H9 (cell line): Measurements from ENCODE around the gene TSNAX. TPM values are rescaled to one million over a fixed set of nuclear protein-coding genes. Genes with fewer than 3 reads are reported as not detected.

Experiments
- DNase-seq: peaks from one replicate; pipeline ENCODE4 v3.0.0-alpha.2; 2017
- H2AFZ ChIP-seq: one replicate; pipeline ENCODE4 v1.6.1; 2013; ENCODE audit warnings: mild to moderate bottlenecking, low read length, control low read depth, moderate library complexity
- H2AK5ac ChIP-seq: 2 replicates; pipeline ENCODE4 v1.6.1; 2013; ENCODE audit warnings: low read length, control low read depth, mixed read lengths; ENCODE audit not compliant: insufficient read length
- H2BK120ac ChIP-seq: one replicate; pipeline ENCODE4 v1.6.1; 2013; ENCODE audit warnings: low read depth, mild to moderate bottlenecking, low read length, control low read depth, inconsistent platforms; ENCODE audit not compliant: poor library complexity, severe bottlenecking
- H2BK12ac ChIP-seq: 2 replicates; pipeline ENCODE4 v1.6.1; 2013; ENCODE audit warnings: low read length, control low read depth, mixed read lengths, low read depth; ENCODE audit not compliant: insufficient read length
- H2BK15ac ChIP-seq: 2 replicates; pipeline ENCODE4 v1.6.1; 2013; ENCODE audit warnings: low read depth, low read length, control low read depth
- H2BK20ac ChIP-seq: one replicate; pipeline ENCODE4 v1.6.1; 2013; ENCODE audit warnings: low read depth, mild to moderate bottlenecking, low read length, control low read depth, inconsistent platforms; ENCODE audit not compliant: poor library complexity, severe bottlenecking
- H2BK5ac ChIP-seq: 2 replicates; pipeline ENCODE4 v1.6.1; 2013; ENCODE audit warnings: low read length, control low read depth, mixed read lengths; ENCODE audit not compliant: insufficient read length
- H3K14ac ChIP-seq: 2 replicates; pipeline ENCODE4 v1.6.1; 2013; ENCODE audit warnings: low read length, control low read depth; ENCODE audit not compliant: insufficient read depth
- H3K18ac ChIP-seq: 2 replicates; pipeline ENCODE4 v1.6.1; 2013; ENCODE audit warnings: low read depth, mild to moderate bottlenecking, mixed read lengths, low read length, control low read depth; ENCODE audit not compliant: insufficient read length
- H3K23ac ChIP-seq: 2 replicates; pipeline ENCODE4 v1.6.1; 2013; ENCODE audit warnings: low read length, control low read depth, mixed read lengths, low read depth; ENCODE audit not compliant: insufficient read length
- H3K23me2 ChIP-seq: 2 replicates; pipeline ENCODE4 v1.6.1; 2013; ENCODE audit warnings: low read depth, mild to moderate bottlenecking, mixed read lengths, low read length, control low read depth; ENCODE audit not compliant: insufficient read length, poor library complexity, severe bottlenecking
- H3K27ac ChIP-seq: 2 replicates; pipeline ENCODE4 v1.5.1; 2013; ENCODE audit warnings: low read length, control low read depth, mixed read lengths, low read depth; ENCODE audit not compliant: insufficient read length
- H3K27me3 ChIP-seq: 2 replicates; pipeline ENCODE4 v1.6.1; 2013; ENCODE audit warnings: low read length, control low read depth, inconsistent platforms; ENCODE audit not compliant: insufficient read depth
- H3K4ac ChIP-seq: 2 replicates; pipeline ENCODE4 v1.6.1; 2013; ENCODE audit warnings: low read depth, mild to moderate bottlenecking, control low read depth, inconsistent platforms, low read length, moderate library complexity
- H3K4me1 ChIP-seq: 2 replicates; pipeline ENCODE4 v1.6.1; 2013; ENCODE audit warnings: low read length, control low read depth, inconsistent platforms; ENCODE audit not compliant: insufficient read depth
- H3K4me2 ChIP-seq: 2 replicates; pipeline ENCODE4 v1.6.1; 2013; ENCODE audit warnings: low read length, control low read depth, mixed read lengths; ENCODE audit not compliant: insufficient read length, insufficient read depth
- H3K56ac ChIP-seq: 2 replicates; pipeline ENCODE4 v1.6.1; 2013; ENCODE audit warnings: low read depth, mild to moderate bottlenecking, mixed read lengths, low read length, control low read depth; ENCODE audit not compliant: insufficient read length
- H3K79me1 ChIP-seq: 2 replicates; pipeline ENCODE4 v1.6.1; 2013; ENCODE audit warnings: low read depth, mild to moderate bottlenecking, moderate library complexity, low read length, control low read depth, inconsistent platforms; ENCODE audit not compliant: insufficient read depth, poor library complexity, severe bottlenecking
- H3K79me2 ChIP-seq: 2 replicates; pipeline ENCODE4 v1.6.1; 2013; ENCODE audit warnings: low read length, control low read depth, inconsistent platforms; ENCODE audit not compliant: insufficient read depth
- H3K9ac ChIP-seq: 2 replicates; pipeline ENCODE4 v1.6.1; 2013; ENCODE audit warnings: low read length, control low read depth, mixed read lengths; ENCODE audit not compliant: insufficient read length; ENCODE audit errors: extremely low read depth
- H3K9me3 ChIP-seq: one replicate; pipeline ENCODE4 v1.6.1; 2013; ENCODE audit warnings: low read depth, low read length, inconsistent platforms; ENCODE audit not compliant: control insufficient read depth
- H3T11ph ChIP-seq: one replicate; pipeline ENCODE4 v1.6.1; 2013; ENCODE audit warnings: mild to moderate bottlenecking, low read length, control low read depth, inconsistent platforms
- H4K20me1 ChIP-seq: one replicate; pipeline ENCODE4 v1.6.1; 2013; ENCODE audit not compliant: control insufficient read depth, insufficient read length, insufficient read depth
- H4K5ac ChIP-seq: 2 replicates; pipeline ENCODE4 v1.6.1; 2013; ENCODE audit warnings: low read depth, mild to moderate bottlenecking, mixed read lengths, low read length, control low read depth; ENCODE audit not compliant: insufficient read length
- H4K8ac ChIP-seq: replicated peaks from 2 replicates; pipeline ENCODE4 v1.6.1; 2013; ENCODE audit warnings: low read length, control low read depth, mixed read lengths, low read depth; ENCODE audit not compliant: insufficient read length
- H4K91ac ChIP-seq: 2 replicates; pipeline ENCODE4 v1.6.1; 2013; ENCODE audit warnings: low read depth, mild to moderate bottlenecking, moderate library complexity, mixed read lengths, low read length, control low read depth; ENCODE audit not compliant: insufficient read length
- H3K27ac Mint-ChIP-seq, 3 experiments: 2 replicates in 2 of 3; 3 replicates in 1 of 3; pipeline ENCODE4 v1.8.0; 2020 to 2021; ENCODE audit warnings: mixed read lengths in 3 of 3, mild to moderate bottlenecking in 1 of 3, moderate library complexity in 1 of 3
- H3K27me3 Mint-ChIP-seq: 2 replicates; pipeline ENCODE4 v1.8.0; 2021; ENCODE audit warnings: low read depth, mild to moderate bottlenecking, moderate library complexity, mixed read lengths
- H3K36me3 Mint-ChIP-seq, 3 experiments: 2 replicates in 2 of 3; 3 replicates in 1 of 3; pipeline ENCODE4 v1.8.0; 2020 to 2021; ENCODE audit warnings: low read depth in 3 of 3, mixed read lengths in 3 of 3; ENCODE audit not compliant: insufficient read depth in 1 of 3
- H3K4me1 Mint-ChIP-seq, 2 experiments: 2 replicates each; pipeline ENCODE4 v1.8.0; 2020; ENCODE audit warnings: mixed read lengths in 2 of 2
- H3K4me3 Mint-ChIP-seq, 2 experiments: 2 replicates in 1 of 2; 3 replicates in 1 of 2; pipeline ENCODE4 v1.8.0; 2020 to 2021; ENCODE audit warnings: mild to moderate bottlenecking in 2 of 2, mixed read lengths in 2 of 2, moderate library complexity in 1 of 2
- H3K9me3 Mint-ChIP-seq, 2 experiments: 2 replicates in 1 of 2; 3 replicates in 1 of 2; pipeline ENCODE4 v1.8.0; 2020; ENCODE audit warnings: mild to moderate bottlenecking in 2 of 2, mixed read lengths in 2 of 2, moderate library complexity in 1 of 2
- CTCF ChIP-seq: fragments of 200-600 bp; sonication (generic); conservative IDR thresholded peaks from 3 replicates; pipeline ENCODE4 v1.8.0; 2021; ENCODE audit warnings: antibody characterized with exemption, mild to moderate bottlenecking
- WGBS: extraction: QIAGEN DNeasy Blood & Tissue Kit; methylation state at CpG from one replicate; pipeline ENCODE4 v1.1.7; 2013; ENCODE audit warnings: missing lambda C conversion rate, low lambda C conversion rate, mixed read lengths; ENCODE audit not compliant: insufficient read length; ENCODE audit errors: extremely low coverage; 5-methylcytosine and 5-hydroxymethylcytosine counted together
- total RNA-seq: library from RNA; stranded (reverse); gene quantifications from 2 replicates; pipeline ENCODE4 v1.2.1, GENCODE V29; 2021

TSNAX gene
- total RNA-seq, 1 experiment from 2014 or later: 39.9 TPM

- Histone ChIP-seq H3K23me2 (no peaks in the 10 kb centered on the region), H3K56ac (no peak overlapping the region), H4K8ac (no peak overlapping the region), H3K14ac (no peak overlapping the region), H3K27me3 (no peaks in the 10 kb centered on the region), H2BK15ac (no peak overlapping the region), H3K27ac (no peak overlapping the region), H3K9me3 (no peaks in the 10 kb centered on the region), H3K4ac (no peak overlapping the region), H3T11ph (no peak overlapping the region), H3K79me2 (peaks cover 3% of the 10 kb centered on the region; the same call in 1 of the 2 replicates), H4K5ac (no peak overlapping the region), H4K20me1 (no peaks in the 10 kb centered on the region), H2BK5ac (no peak overlapping the region), H2BK12ac (no peak overlapping the region), H2BK120ac (no peak overlapping the region), H3K18ac (no peak overlapping the region), H2AK5ac (no peak overlapping the region), H3K4me2 (no peak overlapping the region), H3K23ac (no peak overlapping the region), H3K4me1 (no peaks in the 10 kb centered on the region), H2BK20ac (no peak overlapping the region), H4K91ac (no peak overlapping the region), H3K9ac (no peak overlapping the region), H2AFZ (no peak overlapping the region), H3K79me1 (no peaks in the 10 kb centered on the region)
- H3K4me1 Mint-ChIP-seq: peaks cover 5 to 8% of the 10 kb centered on the region in 2 experiments
- H3K9me3 Mint-ChIP-seq: 0 out of 5 replicates have a peak, but pooled peaks cover 0 to 2% of the 10 kb centered on the region in 2 experiments
- no peak for DNase-seq
- no peaks in the 10 kb centered on the region for H3K27me3 Mint-ChIP-seq
- TF ChIP-seq CTCF: no peak
- H3K4me3 Mint-ChIP-seq: no peak overlapping the region
- peak overlapping the region in 2 of 3 experiments; percentile 1 to 5; a peak in 2 of 7 replicates for H3K27ac Mint-ChIP-seq
- peaks cover 23 to 65% (median 51%) of the 10 kb centered on the region in 3 experiments; a peak in 6 of 7 replicates for H3K36me3 Mint-ChIP-seq
- no CpG with 5 or more reads among the region's 4 CpGs for WGBS
These were observed 6.3 kb downstream of the TSNAX start for GRCh38 chr1:231534703-231535159.
